HG03521 (cell line): ENCODE data around the gene TM2D1.
A peak's percentile ranks its signal among the peaks of the same experiment; 100 is the strongest.

Experiments
- ATAC-seq: cut with Tn5 transposase; IDR thresholded peaks from one replicate; pipeline ENCODE4 v1.9.1; 2021; ENCODE audit warnings: mild to moderate bottlenecking, moderate library complexity; ENCODE audit not compliant: unreplicated experiment

The TM2D1 gene

GRCh38 chr1:61645476-61645875 is 79.5 kb downstream of the TM2D1 start:
- no peak for ATAC-seq

GRCh38 chr1:61644303-61644702 is 80.6 kb downstream of the TM2D1 start:
- no peak for ATAC-seq

DNA sequence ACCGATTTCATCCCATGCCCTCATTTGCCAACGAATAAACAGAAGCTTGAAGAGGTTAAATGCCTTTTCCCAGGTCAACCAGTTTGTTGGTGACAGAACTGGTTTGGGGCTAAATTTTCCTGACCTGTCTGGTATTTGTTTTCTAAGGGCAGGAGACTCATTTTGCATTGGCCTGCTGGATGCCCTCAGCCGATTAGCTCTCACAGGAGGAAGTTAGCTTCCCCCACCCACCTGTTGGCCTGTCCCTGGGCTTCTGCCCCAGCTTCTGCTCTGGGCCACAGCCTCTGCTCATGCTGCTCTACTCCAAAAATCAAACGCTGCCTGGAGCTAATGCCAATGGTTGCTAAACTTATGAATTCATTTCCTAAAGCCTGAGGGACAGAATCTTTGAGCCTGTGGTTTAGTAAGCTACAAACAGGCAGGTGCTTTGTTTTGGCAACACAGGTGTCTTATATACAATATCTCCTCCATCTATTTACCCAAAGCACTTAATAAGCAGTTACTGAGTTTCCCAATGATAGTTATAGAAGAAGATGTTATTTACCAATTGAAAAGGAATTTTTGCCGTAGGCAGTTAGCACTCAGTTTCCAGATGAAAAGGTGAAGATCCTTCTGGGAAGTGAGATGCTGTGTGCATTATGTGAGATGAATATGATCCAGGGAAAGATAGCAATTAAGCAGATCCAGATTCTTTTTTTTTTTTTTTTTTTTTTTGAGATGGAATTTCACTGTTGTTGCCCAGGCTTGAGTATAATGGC is 82.3 kb downstream of the TM2D1 start:
- ATAC-seq: no peak

GRCh38 chr1:61641578-61642336 is 83.2 kb downstream of the TM2D1 start:
- ATAC-seq: peak; percentile 88

GRCh38 chr1:61640531-61641530 is 84.1 kb downstream of the TM2D1 start:
- ATAC-seq: no peak

DNA sequence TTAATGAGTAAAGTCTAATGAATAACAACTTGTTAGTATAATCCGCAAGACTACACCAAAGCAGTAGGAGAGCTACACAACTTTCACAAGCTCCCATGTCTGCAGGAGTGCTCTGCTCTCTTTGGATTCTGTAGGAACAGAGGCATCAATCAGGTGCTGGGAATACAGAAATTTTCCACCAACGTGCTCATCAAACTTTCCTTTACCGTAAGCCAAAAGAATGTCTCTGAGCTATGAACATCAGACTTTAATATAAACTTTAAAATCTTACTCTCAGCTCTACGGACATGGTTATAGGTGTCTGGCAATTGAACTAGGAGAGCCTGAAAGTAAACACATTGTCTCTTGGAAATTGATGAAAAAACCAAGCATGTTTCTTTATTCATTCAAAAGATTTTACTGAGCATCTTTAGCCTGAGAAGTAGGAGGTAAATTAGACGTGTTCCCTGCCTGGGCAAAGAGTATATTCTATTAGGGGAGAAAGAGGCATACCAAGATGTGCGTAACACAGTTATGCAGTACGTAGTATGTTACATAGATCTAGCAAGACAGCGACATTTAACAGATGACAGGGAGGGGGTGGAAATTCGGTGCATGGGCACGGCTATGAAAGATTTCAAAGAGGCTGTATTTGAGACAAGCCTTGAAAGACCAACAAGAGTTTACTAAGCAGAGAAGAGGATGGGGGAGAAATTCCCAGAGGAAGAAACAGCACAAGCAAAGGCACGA is 85.2 kb downstream of the TM2D1 start:
- no peak for ATAC-seq

GRCh38 chr1:61638911-61639605 is 85.9 kb downstream of the TM2D1 start:
- no peak for ATAC-seq

GRCh38 chr1:61638296-61638695 is 86.6 kb downstream of the TM2D1 start:
- ATAC-seq: no peak

- ATAC-seq: no peak
Observed at GRCh38 chr1:61637470-61637869, 87.5 kb downstream of the TM2D1 start.

DNA sequence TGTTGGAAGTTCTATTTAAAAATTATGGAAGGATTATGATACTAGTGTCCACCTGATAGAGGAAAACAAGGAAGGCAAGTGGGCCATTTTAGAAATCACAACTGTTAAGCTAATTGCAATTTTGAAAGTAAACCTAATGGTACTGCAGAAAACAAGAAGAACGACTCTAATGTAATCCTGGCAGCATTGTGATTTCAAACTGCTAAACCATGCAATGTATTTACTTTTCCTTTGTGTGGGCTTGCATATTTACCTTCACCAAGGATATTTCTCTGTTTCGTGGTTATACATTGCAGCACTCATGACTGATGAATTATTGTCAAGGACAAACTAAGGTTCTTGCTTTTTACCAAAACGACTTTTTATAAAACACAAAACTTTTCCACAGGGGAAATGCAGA is 88.1 kb downstream of the TM2D1 start:
- no peak for ATAC-seq

DNA sequence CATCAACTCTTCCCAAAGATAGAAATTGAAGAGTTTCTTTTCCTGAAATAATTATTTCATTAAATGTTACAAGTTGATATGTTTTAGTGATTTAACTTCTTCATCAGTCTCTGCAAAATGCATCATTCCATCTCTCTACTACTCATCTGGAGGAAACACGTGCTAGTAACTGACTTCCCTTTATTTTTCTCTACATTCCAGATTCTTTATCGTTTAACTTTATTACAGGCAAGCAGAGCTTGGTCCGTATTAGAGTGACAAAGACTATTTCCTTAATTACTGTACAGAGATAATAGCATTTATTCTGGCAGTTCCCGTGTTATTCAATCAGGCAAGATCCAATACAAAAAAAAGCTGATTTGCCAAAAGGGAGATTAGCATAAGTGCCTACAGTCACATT is 88.6 kb downstream of the TM2D1 start:
- ATAC-seq: no peak

DNA sequence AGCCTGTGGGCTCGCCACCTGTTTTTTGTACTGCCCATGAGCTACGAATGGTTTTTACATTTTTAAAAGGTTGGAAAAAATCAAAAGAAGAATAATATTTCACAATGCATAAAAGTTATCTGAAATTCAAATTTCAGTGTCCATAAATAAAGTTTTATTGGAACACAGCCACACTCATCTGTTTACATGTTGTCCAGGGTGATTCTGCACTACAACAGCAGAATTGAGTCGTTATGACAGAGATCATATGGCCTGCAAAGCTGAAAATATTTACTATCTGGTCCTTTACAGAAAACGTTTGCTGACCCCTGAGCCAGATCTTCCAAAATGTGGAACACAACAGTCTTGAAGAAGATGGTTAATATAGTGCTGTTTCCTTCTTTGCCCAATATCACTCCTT is 89.4 kb downstream of the TM2D1 start:
- ATAC-seq: no peak

GRCh38 chr1:61631436-61631835 is 93.5 kb downstream of the TM2D1 start:
- ATAC-seq: no peak
